HK-2 (cell line): ENCODE measurements around the gene SIAH1.
"Not testable (repeated sequence)": the region's sequence is repeated elsewhere in the genome, so short reads cannot be mapped to it uniquely, and the experiment has no call there.

ENCODE experiments used
- DNase-seq: peaks from one replicate; pipeline ENCODE4 v3.0.0-alpha.2; 2018; ENCODE audit not compliant: unreplicated experiment

Gene SIAH1

DNA sequence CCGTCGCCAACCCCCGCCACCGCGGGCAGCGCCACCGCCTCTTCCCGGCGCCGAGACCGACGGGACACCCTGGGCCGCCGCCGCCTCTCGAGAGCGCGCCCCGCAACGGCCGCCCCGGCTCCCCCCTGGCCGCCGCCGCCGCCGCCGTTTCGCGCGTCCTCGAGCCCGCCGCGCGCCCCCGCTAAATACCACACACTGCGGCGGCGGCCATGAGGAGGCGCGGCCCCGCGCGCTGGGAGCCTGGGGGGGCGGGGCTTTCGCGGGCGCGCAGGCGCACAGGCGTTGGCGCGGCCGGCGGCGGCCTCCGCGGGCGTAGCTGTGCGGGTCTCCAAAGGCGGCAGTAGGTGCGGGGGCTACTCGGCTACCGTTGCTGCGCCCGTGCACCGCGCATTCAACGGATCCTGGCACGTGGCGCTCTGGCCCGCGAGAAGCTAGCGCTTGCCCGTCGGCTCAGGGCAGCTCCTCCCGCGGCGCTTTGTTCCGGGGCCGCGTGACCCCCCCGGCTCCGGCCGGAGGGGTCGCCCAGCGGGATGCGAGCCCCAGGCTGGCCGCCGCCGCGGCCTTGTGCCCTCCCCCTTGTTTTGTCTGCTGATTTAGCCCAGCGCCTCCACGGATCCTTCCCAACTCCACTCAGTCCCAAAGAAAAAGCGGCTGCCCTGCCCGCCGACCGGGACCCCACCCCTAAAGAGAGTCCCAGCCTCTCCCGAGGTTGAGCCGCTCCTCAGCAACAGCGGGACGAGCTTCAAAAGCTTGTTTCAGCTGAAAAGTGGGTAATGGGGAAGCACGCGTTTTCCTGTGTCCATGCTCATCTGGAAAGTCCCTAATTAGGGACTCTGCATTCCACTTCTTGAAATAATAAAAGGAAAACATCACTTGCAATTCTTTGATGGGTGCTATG lies at the start of gene SIAH1:
TSS of gene SIAH1 (minus strand) at position 161 of the 898 bp plus-strand sequence. CDS start 22,985 bp downstream, outside the sequence.
- DNase-seq: peak; percentile 85

- no peak for DNase-seq
Observed at GRCh38 chr16:48434653-48435317, 49.6 kb upstream of the SIAH1 start.

DNA sequence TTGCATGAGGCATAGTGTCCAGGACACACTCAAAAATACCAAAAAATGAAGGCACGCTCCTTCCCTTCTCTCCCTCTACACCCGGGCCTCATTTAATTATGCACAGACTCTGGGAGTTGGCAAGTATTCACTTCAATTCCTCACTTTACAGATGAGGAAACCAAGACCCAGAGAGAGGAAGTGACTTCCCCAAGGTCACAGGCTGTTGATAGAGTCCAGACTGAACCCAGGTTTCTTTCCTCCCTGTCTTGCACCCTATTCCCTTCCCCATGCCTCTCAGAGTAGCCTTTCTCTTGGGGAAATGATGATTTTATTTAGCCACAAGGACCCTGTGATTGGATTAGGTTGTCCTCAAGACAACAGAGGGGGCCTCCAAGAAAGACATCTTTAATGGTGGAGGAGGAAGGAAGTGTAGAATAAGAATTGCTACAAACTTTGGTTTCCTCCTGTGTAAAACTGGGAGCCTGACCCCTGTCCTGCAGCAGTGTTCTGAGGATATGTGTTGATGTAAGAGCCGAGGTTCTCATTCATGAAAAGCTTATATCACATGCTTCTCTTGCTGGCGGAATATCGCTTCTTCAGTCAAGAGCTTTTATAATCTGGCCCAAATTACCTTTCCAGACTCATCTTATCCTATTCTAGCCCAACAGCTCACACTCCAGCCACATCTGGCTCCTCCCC lies 48.8 kb upstream of the SIAH1 start:
- DNase-seq: no peak

- no peak for DNase-seq
Observed at GRCh38 chr16:48433116-48433849, 48.1 kb upstream of the SIAH1 start.

GRCh38 chr16:48432136-48432535 lies 46.9 kb upstream of the SIAH1 start:
- no peak for DNase-seq

GRCh38 chr16:48430890-48431289 lies 45.7 kb upstream of the SIAH1 start:
- DNase-seq: no peak

- no peak for DNase-seq
Observed at GRCh38 chr16:48426244-48427141, 41.3 kb upstream of the SIAH1 start.

DNA sequence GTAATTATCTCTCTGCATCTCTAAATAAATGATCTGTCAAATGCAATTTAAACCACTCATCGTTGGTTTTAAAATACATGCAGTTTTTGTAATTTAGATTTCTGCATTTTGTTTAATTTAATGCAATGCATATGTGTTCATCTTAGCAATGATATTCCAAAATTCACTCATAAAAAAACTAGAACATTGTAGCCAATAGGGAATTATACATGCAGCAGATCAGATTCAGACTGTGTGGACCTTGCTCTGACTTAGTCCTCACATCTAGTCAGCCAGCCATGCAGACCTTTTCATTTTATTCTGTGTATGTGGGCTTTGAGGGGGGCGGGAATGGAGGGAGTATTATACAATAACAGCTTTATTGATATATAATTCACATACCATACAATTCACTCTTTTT lies 37.3 kb upstream of the SIAH1 start:
- no peak for DNase-seq

- DNase-seq: no peak
Observed at GRCh38 chr16:48421741-48422140, 36.5 kb upstream of the SIAH1 start.

DNA sequence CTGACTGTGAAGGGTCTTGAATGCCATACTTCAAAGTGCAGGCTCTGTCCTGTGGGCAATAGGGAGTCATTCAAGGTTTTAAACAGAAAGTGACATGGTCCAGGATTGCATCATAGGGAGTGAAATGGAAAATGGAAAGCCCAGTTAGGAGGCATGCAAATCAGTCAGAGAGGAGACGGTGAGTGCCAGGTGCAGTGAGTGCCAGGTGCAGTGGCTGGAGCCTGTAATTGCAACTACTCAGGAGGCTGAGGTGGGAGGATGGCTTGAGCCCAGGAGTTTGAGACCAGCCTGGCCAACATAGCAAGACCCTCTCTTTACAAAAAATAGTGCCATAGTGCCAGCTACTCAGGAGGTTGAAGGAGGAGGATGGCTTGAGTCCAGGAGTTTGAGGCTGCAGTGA lies 35.2 kb upstream of the SIAH1 start:
- no peak for DNase-seq

DNA sequence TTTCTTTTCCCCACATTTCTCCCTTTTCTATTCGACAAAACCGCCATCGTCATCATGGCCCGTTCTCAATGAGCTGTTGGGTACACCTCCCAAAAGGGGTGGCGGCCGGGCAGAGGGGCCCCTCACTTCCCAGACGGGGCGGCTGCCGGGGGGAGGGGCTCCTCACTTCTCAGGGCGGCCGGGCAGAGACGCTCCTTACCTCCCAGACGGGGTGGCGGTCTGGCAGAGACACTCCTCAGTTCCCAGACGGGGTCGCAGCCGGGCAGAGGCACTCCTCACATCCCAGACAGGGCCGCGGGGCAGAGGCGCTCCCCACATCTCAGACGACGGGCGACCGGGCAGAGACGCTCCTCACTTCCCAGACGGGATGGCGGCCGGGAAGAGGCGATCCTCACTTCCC lies 31.4 kb upstream of the SIAH1 start:
- not testable (repeated sequence) for DNase-seq

- DNase-seq: no peak
Observed at GRCh38 chr16:48413272-48413671, 28.1 kb upstream of the SIAH1 start.

DNA sequence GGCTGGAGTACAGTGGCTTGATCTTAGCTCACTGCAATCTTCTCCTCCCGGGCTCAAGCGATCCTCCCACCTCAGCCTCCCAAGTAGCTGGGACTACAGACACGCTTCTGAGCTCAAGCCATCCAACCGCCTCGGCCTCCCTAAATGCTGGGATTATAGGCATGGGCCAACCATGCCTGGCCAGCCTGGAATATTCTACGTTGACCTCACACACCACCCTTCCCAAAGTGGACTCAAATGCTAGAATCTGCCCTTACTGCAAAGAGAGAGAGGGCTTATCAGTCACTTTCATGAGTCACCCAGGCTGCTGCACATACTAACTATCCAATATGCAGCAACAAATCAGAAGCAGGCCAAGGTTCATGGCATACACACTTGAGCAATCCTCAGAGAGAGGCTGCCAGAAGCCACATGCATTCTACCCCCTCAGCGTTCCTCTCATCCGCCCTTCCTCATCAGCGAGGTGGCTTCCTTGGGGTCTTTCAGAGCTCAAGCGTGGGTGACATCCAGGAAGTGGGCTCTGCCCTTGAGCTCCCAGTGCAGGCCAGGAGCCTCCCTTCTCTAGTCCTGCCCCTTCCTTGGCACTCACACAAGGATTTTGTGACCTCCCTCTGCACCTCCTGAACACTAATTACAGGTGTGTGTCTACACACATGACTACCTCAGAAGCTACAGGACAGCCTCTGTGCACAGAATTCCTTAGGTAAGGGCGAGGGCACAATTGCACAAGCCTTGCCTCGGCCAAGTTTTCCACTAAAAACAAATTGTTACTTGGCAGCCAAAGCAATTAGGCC lies 24.8 kb upstream of the SIAH1 start:
- DNase-seq: peak; percentile 32

DNA sequence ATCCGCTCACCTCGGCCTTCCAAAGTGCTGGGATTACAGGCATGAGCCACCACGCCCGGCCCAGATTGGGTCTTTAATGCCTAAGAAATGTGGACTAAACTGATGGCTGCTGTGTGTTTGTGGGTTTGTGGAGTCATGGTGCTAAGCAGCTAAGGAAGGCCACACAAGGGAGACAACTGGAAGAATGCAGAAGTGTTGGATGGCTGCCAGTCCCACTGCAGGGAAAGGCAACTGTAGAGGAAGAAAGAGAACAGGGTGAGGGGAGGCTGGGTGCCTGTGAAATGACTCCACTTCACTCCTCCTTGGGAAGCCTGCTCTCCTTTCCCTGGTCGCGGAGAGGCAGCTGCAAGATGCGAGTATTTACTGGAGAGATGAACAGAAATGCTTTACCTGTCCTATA lies 23.5 kb upstream of the SIAH1 start:
- DNase-seq: peak; percentile 26

DNA sequence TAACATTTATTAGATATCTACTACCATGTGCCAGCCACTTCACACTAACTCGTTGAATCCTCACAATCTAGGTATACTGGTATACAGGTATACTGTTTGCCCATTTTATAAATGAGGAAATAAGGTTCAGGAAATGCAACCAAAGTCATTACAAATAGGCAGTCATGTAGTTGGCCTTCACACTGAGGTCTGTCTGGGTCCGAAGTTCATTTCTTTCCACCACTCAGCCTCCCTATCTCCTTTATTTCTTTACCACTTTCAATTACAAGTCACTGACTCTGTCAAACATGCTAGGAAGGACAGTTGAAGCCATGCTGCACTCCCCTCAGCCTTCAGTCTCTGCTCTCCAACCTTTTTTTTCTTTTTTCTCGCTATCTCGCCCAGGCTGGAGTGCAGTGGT lies 20.7 kb upstream of the SIAH1 start:
- DNase-seq: no peak

DNA sequence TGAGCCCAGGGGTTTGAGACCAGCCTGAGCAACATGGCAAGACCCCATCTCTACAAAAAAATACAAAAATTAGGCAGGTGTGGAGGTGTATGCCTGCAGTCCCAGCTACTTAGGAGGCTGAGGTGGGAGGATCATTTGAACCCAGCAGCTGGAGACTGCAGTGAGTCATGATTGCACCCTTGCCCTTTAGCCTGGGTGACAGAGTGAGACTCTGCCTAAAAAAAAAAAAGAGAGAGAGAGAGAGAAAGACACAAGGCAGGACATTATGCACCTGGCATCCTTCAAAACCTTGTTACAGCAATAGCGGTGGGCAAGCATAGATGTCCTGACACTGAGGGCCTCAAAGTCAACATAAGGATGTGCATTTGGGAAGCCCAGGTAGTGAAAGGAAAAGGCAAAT lies 19.9 kb upstream of the SIAH1 start:
- DNase-seq: no peak

- DNase-seq: not testable (repeated sequence)
Observed at GRCh38 chr16:48402547-48402946, 17.3 kb upstream of the SIAH1 start.

GRCh38 chr16:48395375-48395774 lies 10.2 kb upstream of the SIAH1 start:
- DNase-seq: no peak

- no peak for DNase-seq
Observed at GRCh38 chr16:48394355-48394703, 9.1 kb upstream of the SIAH1 start.
